NCI-H2081 treated with DMSO at 0.1 percent for 48 hours (cell line): ENCODE data around the gene TNS1.

ENCODE experiments used
- DNase-seq: peaks from one replicate; lab custom pipeline; 2025; lab: John Stamatoyannopoulos, UW

Gene TNS1

DNA sequence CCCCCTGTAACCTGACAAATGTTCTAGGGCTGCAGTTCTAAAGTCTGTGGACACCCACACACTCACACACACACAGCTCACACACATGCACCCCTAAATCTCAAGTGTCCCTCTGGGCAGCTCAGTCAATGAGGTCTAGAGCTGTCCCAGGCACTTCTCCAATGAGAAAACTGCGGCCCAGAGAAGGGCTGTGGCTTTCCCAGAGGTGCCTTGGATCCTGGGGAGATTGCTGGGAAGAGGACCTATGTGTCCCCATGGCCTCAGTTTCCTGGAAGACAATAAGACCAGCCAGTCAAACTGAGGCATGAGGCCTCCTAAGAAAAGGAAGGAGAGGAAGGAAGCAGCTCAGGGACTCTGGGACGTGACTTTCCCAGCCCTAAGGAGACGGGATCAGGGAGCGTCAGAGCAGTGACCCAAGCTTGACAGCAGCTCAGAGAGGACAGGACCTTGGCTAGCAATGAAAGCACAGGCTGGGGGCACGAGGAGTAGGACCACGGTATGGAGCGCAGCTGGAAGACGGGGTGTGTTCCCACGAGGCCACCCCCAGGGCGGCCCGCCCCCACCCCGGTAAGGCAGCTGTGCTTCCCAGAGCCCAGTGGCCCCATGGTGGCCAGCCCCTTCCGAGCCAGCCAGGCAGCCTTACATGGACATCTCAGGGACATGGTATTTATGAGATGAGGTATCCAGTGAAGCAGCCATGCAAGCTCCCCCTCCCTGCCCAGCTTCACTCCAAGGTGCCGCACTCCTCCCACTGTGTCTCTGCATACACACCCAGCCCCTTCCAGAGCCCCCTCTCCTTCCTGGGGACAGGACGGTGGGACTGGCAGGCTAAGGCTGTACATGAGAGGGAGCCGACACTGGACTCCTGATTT lies 46.0 kb downstream of the TNS1 start:
- DNase-seq = no peak

DNA sequence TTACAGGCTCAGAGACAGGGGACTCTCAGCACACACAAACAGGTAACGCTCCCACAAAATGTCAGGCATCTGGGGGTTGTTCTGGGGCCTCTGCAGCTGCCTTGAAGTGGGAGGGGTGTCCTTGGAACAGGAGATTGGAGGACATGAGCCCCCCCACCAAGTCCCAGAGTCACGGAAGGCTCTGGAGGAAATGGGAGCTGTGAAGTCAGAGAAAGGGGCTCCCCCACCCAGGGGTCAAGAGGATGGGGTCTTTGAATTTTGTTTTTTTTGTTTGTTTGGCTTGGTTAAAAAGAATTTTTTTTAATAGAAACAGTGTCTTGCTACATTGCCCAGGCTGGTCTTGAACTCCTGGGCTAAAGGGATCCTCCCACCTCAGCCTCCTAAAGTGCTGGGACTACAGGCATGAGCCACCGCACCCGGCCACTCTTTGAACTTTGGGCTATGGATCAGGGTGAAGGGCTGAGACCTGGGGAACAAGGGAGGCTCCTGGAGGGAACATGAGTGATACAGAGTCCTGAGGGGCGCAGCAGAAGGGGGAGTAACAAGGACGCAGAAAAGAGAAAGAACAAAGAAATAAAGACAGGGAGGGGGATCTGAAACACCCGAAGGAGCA lies 46.8 kb downstream of the TNS1 start:
- no peak for DNase-seq

DNA sequence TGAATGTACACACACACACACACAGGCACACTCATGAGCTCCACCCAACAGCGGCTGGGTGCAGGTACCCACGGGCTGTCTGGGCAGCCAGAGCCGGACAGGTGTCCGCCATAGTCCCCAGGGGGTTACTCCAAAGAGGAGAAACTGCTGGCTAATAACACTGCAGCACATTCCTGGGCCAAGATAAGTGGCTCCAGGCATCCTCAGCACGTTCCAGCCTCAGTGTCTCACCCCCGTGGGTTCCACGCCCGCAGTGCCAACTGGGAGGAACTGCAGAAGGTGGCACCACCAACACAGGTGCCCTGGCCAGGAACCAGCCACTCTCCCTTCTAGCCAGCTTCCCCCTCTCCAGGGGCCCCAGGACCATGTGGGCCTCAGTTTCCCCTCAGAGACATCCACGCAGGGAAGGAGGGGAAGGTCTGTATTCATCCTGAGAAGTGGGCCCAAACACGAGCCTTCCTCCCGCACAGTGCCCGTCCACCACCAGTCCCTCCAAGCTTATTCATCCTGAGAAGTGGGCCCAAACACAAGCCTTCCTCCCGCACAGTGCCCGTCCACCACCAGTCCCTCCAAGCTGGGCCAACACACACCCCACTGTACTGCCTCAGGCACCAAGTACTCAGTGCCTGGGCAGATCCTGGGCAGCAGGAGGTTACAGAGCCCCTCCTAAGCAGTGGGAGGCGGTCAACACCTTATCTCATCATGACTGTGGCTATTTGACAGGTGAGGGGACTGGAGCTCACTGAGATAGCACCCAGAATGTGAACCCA lies 47.6 kb downstream of the TNS1 start:
- no peak for DNase-seq

DNA sequence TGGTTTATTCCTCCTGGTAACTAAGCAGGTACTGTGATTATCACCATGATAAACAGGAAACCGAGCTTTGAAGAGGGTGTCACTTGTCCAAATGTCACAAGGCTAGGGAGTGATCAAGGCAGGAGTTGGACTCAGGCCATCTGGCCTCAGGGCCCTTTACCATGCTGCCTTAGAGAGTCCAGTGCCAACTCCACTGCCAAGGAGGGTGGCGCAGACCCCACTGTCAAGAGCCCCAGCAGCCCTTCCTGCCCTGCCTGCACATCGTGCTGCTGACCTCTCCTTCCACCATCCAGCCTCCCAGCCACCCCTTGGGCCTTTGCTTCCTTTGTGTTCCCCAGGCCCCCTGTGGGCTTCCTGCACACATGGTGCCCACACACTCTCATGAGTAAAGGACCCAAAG lies 48.3 kb downstream of the TNS1 start:
- peak; percentile 8 for DNase-seq

DNA sequence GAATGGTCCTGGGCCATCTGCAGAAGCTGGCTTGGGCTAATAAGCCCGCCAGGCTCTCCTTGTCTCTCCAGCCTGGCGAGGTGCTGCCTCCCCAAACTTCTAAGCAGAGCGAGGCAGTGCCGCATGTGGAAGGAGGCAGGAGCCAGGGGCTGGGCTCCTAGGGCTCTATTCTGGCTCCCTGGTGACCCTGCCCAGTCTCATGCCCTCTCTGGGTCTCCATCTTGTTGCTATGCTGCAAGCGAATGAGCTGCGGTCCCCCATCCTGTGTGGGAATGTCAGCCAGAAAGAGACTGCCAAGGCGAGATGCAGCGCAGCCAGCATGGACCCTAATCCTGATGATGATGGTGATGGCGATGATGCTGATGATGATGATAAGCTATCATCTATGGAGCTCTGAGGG lies 48.7 kb downstream of the TNS1 start:
- no peak for DNase-seq

DNA sequence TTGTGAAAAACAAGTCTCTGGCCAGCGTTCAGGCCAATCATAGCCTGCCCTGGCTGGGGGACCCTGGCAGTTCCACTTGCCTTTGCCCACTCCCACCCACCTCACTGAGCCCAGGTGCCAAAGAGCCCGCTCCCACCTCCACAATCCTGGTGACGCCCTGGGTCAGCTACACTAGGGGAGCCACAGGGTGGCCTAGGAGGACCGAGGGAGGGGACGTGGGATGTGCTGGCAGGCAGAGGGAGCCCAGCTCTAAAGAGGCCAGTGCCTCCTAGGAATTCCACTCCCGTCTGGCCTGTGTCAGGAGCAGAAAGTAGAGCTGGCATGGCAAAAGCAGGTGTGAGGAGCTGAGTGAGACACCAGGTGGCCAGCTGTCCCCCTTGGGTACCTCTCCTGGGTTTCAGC lies 49.3 kb downstream of the TNS1 start:
- DNase-seq = no peak

DNA sequence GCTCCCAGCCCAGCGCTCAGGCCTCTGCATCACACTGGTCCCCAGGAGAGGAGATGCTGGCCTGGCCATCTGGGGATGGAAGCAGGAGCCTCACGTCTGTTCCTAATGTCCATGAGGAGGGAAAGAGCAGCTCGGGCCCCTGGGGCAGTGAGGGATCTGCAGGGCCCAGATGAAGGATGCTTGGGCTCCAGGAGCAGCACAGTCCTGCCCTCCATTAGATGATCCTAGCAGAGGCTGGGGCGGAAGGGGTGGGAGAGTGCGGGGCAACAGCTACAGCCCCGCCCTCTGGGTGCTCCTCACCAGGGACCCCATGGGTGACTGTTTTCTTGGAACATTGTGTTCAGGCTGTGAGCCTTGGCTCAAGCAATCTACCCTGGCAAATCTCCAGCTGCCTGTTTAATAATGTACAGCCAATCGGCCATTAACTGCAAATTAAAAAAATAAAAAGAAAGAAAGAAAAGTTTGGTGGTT lies 49.7 kb downstream of the TNS1 start:
- no peak for DNase-seq

DNA sequence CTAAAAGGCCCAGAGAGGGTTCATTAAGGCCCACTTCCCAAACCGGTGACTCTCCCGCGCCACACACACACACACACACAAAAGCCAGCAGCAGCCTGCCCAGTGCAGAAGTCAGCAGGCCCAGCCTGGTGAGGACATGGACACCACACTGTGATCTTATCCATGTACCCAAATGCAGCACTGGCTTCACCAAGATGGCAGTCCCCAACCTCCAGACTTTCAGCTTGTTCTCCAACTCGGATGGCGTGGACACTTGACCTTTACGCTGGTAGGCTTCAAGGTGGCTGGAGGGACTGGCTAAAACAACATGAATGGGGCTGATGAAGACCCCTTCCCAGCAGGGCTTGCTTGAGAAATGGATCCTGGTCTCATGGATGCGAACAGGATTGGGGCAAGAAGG lies 50.4 kb downstream of the TNS1 start:
- DNase-seq = no peak

DNA sequence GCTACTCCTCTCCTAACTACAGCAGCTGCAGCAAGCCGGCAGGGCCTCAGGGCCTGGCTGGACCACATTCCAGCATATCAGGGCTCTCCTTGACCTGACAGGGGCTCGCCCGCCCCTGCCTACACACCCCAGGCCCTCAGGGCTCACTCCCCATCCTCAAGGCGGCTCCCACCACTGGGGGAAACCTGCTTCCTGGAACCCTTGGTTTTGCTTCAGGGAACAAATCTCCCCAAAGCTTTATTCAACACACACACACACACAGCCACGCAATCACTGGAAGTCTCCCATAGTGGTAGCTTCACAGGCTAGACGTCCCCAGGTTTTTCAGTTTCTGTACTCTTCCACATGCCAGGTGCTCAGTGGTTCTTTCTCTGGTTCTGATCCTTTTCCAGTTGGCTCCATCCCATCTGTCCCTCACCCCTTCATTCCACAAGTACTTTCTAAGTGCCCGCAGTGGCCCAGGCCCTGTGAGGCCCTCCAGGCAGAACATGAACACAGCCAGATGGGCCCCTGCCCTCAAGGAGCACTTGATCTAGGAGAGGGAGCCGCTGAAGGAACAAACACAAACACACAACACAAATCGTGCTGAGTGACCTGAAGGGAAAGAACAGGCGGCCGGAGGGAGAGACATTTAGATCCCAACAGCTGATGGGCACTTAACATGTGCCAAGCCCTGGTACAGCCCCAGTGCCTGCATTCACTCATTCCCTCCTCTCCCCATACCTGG lies 51.1 kb downstream of the TNS1 start:
- DNase-seq = no peak

DNA sequence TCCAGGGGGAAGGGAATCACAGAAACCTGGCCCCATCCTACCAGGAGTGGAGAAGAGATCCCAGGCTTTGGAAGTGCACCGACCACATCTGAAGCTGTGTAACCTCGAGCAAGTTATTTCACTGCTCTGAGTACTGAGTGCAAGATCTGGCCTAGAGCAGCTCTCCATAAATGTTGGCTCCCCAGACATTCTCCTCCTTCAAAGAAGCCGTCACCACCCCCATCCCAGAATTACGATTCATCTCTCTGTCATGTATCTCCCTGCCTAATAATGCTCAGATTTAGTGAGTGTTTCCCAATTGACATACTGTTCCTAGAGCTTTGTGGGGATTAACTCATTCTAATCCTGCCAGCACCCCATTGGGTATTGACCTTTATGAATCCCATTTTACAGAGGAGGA lies 51.7 kb downstream of the TNS1 start:
- no peak for DNase-seq

DNA sequence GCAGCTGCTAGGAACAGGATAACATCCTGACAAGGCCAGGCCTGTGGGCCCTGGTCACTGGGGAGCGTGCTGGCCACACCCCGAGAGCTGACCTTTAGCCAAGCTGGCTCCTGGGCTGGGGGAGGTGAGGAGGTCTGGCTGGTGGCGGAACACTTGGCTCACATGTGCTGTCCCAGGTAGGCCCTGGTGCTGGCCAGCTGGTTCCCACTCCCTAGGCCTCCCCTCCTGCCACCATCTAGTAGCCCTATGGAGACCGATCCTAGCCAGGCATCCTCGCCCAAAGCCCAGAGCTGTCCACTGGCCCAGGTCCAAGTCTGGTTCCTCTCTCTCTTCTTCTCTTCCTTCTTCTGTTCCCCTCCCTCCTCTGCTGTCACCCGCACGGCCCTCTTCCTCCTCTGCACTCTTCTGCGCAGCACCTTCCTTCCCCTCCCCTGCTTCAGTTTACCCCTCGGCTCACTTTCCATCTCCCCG lies 52.4 kb downstream of the TNS1 start:
- no peak for DNase-seq

DNA sequence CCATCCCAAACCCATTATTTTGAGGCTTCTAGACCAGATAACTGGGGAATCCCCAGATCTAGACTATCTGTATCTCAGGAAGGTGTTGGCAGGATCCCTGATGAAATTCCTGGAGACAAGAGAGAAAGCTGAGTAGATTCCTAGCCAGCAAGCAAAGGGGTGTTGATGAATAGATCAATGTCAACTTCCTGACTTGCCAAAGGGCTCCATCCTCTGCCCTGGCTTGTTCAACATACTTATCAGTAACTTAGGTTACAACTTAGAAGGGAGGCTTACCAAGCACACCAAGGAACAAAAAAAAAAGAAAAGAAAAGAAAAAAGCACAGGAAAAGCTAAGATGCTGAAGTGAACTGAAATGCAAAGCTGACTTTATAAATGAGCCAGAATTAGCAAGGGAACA lies 53.3 kb downstream of the TNS1 start:
- DNase-seq = no peak

DNA sequence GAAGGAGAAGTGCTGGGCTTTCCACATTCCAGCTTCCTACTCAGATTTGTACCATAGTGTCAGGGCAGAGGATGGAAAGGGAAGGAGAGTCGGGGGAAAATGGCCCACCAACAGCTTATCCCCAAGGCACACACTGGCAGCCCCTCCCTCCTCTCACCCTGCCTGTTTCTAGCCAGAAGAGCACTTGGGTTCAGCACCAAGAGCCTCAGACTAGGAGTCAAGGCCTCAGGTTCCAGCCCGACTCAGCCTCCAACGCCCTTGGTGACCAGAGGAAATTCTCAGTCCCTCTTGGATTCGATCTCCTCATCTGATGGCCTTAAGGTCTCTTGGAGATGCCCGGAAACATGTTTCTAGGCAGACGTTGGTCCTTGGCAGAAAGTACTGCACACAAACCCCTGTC lies 53.9 kb downstream of the TNS1 start:
- DNase-seq = no peak

DNA sequence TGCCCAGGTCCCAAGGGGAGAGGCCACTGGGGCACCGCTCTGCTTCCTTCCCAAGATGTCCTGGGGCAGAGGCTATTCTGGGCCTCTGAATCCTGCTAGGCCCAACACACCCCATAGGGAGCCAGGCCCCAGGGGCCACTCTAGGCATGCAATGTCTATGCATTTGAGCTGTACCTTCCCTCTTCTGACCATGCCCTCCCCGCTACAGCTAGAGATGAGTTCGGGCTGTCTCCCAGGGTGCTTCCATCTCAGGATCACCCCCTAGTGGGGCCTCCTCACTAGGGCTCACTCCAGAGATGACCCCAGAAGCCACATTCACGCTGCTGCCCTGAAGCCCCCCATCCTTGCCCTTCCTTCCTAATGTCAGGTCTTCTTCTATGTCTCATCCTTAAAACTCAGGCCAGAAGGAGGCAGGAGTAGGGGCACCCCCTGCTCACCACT lies 54.4 kb downstream of the TNS1 start:
- DNase-seq = no peak

DNA sequence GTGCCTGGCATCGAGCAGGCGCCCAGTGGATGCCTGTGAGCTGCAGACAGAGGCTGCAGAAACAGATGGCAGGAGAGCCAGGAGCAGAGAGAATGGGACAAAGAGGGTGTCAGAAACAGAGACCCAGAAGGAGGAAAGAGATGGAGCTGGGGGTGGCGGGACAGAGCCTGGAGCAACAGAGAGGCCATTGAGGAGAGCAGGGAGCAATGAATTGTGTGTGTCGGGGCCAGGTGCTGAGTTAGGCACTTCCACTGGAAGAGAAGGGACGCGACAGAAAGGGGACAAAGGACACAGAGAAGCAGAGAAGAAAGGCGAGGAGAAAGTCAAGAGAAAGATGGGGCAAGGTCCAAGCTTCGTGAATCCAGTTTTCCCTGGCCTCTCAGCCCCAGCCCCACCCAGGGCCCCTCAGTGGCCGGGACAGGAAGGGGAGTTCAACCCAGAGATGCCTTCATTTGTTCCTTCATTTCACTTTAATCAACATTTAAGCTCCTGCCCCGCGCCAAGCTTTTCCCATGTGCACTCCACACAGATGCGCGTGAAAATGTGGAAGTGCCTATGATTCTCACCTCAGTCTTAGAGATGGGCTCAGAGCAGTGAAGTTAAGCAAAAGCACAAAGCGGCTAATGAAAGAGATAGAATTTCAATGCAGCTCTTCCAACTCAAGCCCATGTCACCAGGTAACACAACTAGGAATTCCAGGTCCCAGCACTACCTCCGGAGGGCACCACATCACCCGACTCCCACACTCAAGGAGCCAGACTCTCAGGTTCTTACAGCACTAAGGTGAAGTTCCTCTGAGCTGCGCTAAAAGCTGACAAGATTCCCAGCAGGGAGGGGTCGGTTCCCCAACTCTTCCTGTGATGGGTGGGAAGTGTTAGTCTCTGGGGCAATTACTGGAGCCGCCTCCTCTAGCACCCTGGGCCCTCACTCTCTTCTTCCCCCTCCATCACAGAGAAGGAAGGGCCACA lies 55.1 kb downstream of the TNS1 start:
- no peak for DNase-seq

DNA sequence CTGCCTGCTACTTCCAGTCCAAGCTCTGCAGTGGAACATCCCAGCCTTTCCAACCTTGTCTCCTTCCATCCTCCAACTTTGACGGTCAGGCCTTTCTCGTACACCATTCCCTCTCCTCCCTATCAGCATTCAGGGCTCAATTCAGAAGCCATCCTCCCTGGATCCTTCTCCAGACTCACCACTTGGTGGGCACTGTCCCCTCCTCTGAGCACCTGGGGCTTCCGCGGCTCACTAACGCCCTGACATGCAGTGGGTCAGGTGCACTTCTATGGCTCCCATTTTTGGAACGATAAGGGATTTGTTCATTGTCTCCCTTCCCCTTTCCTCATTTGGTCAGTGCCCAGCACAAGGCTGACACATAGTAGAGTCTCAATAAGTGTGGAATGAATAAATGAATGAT lies 56.7 kb downstream of the TNS1 start:
- no peak for DNase-seq

DNA sequence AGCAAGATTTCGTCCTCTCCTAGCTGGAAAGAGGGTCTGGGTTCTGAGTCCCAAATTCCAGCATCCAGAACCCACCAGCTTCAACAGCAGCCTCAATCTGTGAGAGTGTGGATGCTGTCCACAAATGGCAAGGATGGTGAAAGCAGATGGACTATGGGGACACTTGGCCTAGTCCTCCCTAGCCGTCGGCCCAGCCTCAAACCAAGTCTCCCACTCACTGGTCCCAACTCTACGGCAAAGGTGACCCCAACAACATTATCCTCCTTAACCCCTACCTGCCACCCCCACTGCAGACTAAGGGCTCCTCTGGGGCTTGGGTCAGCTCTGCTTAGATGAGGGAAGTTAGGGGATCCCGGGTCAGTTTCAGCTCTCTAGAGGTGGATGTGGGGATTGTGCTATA lies 57.3 kb downstream of the TNS1 start:
- DNase-seq = no peak

DNA sequence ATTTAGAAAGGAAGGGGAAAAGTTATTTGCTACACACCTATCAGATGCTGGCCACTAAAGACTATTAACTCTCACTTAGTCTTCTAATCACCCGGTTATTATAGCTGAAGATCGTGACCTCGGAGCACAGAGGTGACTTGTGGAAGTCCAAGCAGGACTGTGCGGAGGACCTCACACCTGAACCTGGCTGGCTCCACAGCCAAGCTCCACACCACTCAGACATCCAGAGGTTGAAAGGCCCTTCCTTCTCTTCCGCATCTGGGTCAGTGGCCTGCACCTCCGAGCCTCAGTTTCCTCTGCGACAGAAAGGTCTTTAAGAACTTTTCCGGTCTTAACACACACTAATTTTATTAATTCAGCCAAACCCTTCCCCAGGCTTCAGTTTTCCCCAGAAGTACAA lies 57.9 kb downstream of the TNS1 start:
- DNase-seq = no peak

DNA sequence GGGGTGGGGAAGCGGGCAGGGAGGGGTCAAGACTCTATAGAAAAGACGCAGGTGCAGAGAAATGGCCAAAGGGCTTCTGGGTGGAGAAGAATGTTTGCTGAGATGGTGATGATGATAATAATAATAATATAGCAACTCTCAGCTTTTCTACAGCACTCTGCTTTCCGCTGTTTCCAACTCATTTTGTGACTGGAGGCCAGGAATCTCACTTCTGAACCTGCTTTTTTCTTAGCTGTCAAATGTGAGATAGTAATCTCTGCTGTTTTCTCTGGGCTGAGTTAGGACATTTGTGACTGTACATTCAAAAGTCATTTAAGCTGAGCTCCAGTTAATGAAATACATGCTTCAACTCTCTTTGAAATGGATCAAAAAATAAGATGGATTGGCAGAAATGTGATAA lies 58.4 kb downstream of the TNS1 start:
- DNase-seq = no peak

DNA sequence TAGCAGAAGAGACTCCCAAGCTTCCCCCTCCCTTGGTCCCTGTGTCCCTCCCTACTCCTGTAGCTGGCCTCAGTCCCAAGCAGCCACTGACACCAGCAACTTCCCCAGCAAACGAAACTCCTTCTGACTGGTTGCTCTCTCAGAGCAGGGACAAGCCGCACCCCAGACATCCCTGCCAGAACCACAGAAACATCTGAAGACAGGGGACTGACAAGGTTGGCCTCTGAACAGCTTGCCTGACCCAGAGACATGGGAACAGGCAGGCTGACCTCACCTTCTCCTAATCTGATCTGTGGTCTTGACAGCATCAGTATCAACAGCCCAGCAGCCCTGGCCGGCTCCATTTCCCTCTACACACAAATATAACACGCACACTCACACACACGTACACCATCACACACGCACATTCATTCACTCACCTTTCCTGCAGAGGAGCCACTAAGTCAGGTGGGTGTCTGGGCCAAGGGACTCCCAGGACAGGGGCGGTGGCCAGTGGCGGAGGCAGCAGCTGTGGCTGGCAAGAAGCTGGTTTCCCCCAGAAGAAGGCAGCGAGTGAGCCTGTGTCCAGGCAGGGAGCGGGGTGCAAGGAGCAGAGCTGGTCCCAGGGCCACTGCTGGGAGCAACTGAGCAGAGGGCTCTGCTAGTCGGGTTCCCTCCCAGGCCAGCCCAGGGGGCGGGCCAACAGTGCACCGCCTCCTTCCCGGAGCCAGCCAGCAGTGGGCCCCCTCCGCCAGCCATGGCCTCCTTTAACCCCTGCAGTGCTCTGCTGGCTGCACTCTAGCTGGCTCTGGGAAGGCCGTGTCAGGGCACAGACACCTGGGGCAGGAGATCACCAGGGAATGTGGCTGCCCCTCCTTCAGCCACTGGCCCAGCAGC lies 59.1 kb downstream of the TNS1 start:
- DNase-seq = no peak
